GM23338 (cell line): ENCODE measurements around the gene MDH1. TPM values are rescaled to one million over a fixed set of nuclear protein-coding genes. Genes with fewer than 3 reads are reported as not detected.

Source experiments
- ATAC-seq: fragments of 200-7000 bp; cut with Tn5 transposase; 3 replicates; pipeline ENCODE4 v1.9.1; 2020
- DNase-seq: peaks from one replicate; pipeline ENCODE4 v3.0.0-alpha.2; 2015; ENCODE audit warnings: low spot score
- H2AFZ ChIP-seq: fragments of 200-600 bp; sonication (generic); 2 replicates; pipeline ENCODE4 v1.8.0; 2016; ENCODE audit warnings: antibody characterized with exemption, mild to moderate bottlenecking, moderate library complexity
- H3F3A ChIP-seq: fragments of 200-600 bp; sonication (generic); replicated peaks from 2 replicates; pipeline ENCODE4 v1.8.0; 2017; ENCODE audit warnings: antibody characterized with exemption, mixed run types, low read depth
- H3K27ac ChIP-seq: fragments of 200-600 bp; sonication (generic); 2 replicates; pipeline ENCODE4 v1.6.1; 2016; ENCODE audit warnings: low read depth
- H3K27me3 ChIP-seq: fragments of 200-600 bp; sonication (generic); 2 replicates; pipeline ENCODE4 v1.8.0; 2016; ENCODE audit warnings: mild to moderate bottlenecking, mixed run types, moderate library complexity; ENCODE audit not compliant: insufficient read depth
- H3K36me3 ChIP-seq: fragments of 200-600 bp; sonication (generic); 2 replicates; pipeline ENCODE4 v1.8.0; 2016; ENCODE audit warnings: mild to moderate bottlenecking; ENCODE audit not compliant: insufficient read depth
- H3K4me1 ChIP-seq: fragments of 200-600 bp; sonication (generic); 2 replicates; pipeline ENCODE4 v1.8.0; 2016; ENCODE audit warnings: mild to moderate bottlenecking, moderate library complexity; ENCODE audit not compliant: insufficient read depth
- H3K4me2 ChIP-seq: fragments of 200-600 bp; sonication (generic); 2 replicates; pipeline ENCODE4 v1.7.1; 2017; ENCODE audit warnings: mixed run types
- H3K4me3 ChIP-seq: fragments of 200-600 bp; sonication (generic); 2 replicates; pipeline ENCODE4 v1.6.1; 2016; ENCODE audit warnings: mixed run types
- H3K79me2 ChIP-seq: fragments of 200-600 bp; sonication (generic); replicated peaks from 2 replicates; pipeline ENCODE4 v1.8.0; 2017; ENCODE audit warnings: mild to moderate bottlenecking; ENCODE audit not compliant: insufficient read depth
- H3K9me2 ChIP-seq: fragments of 200-600 bp; sonication (generic); 2 replicates; pipeline ENCODE4 v1.8.0; 2017; ENCODE audit not compliant: insufficient read depth
- H4K20me1 ChIP-seq: fragments of 200-600 bp; sonication (generic); replicated peaks from 2 replicates; pipeline ENCODE4 v1.8.0; 2017; ENCODE audit warnings: mild to moderate bottlenecking; ENCODE audit not compliant: insufficient read depth
- H3K27ac Mint-ChIP-seq: 2 replicates; pipeline ENCODE4 v1.8.0; 2020; ENCODE audit warnings: inconsistent platforms, mild to moderate bottlenecking, moderate library complexity, mixed read lengths
- H3K27me3 Mint-ChIP-seq: 3 replicates; pipeline ENCODE4 v1.8.0; 2022; ENCODE audit warnings: low read depth, mild to moderate bottlenecking, moderate library complexity, mixed read lengths, inconsistent platforms; ENCODE audit not compliant: insufficient read depth, poor library complexity
- H3K36me3 Mint-ChIP-seq: 3 replicates; pipeline ENCODE4 v1.8.0; 2021; ENCODE audit warnings: low read depth, mild to moderate bottlenecking, inconsistent platforms, moderate library complexity, mixed read lengths
- H3K4me1 Mint-ChIP-seq: 3 replicates; pipeline ENCODE4 v1.8.0; 2020; ENCODE audit warnings: mild to moderate bottlenecking, inconsistent platforms, mixed read lengths
- H3K4me3 Mint-ChIP-seq: 3 replicates; pipeline ENCODE4 v1.8.0; 2021; ENCODE audit warnings: moderate library complexity, mild to moderate bottlenecking, inconsistent platforms, mixed read lengths
- H3K9me3 Mint-ChIP-seq: 3 replicates; pipeline ENCODE4 v1.8.0; 2020; ENCODE audit warnings: moderate library complexity, mild to moderate bottlenecking, inconsistent platforms, mixed read lengths
- CREB1 ChIP-seq: fragments of 250-450 bp; sonication (Bioruptor Pico); IDR thresholded peaks from 2 replicates; pipeline ENCODE4 v1.5.0; 2020; ENCODE audit warnings: low read depth, mild to moderate bottlenecking, moderate library complexity
- EZH2 ChIP-seq: fragments of 200-600 bp; sonication (generic); IDR thresholded peaks from one replicate; pipeline ENCODE4 v1.8.0; 2017; ENCODE audit warnings: antibody characterized with exemption, mild to moderate bottlenecking, low read depth; ENCODE audit not compliant: unreplicated experiment
- EZH2phosphoT487 ChIP-seq: fragments of 200-600 bp; sonication (generic); IDR thresholded peaks from one replicate; pipeline ENCODE4 v1.8.1; 2018; ENCODE audit warnings: antibody characterized with exemption; ENCODE audit not compliant: unreplicated experiment
- JUNB ChIP-seq: IDR thresholded peaks from one replicate; pipeline ENCODE4 v1.6.1; 2016; ENCODE audit warnings: antibody characterized with exemption; ENCODE audit not compliant: unreplicated experiment
- NANOG ChIP-seq: IDR thresholded peaks from 2 replicates; pipeline ENCODE4 v1.6.1; 2016; ENCODE audit warnings: antibody characterized with exemption, borderline replicate concordance
- POLR2AphosphoS5 ChIP-seq: IDR thresholded peaks from 2 replicates; pipeline ENCODE4 v1.6.1; 2016; ENCODE audit warnings: antibody characterized with exemption, low read depth
- STAT1 ChIP-seq: IDR thresholded peaks from one replicate; pipeline ENCODE4 v1.6.1; 2016; ENCODE audit warnings: antibody characterized with exemption; ENCODE audit not compliant: unreplicated experiment
- ZNF114 ChIP-seq: fragments of 250-450 bp; sonication (Bioruptor Pico); IDR thresholded peaks from 2 replicates; pipeline ENCODE4 v1.5.0; 2020; ENCODE audit warnings: mild to moderate bottlenecking, moderate library complexity
- polyA plus RNA-seq: library from polyadenylated mRNA; unstranded; fragments of >200 nt; fragmentation: Nextera tagmentation; extraction: Ambion mirVana; gene quantifications from 2 replicates; pipeline ENCODE4 v1.2.1, GENCODE V29; 2016
- total RNA-seq: library from RNA; depleted of rRNA; stranded (reverse); fragments of >200 nt; shearing (Covaris generic); gene quantifications from 2 replicates; pipeline ENCODE4 v1.2.3, GENCODE V29; 2014
- TF ChIP-seq, protein P1 (sequence below), 2 experiments: fragments of 200-600 bp in 1 of 2; sonication (generic) in 1 of 2; conservative IDR thresholded peaks; 2 replicates each; pipeline versions ENCODE4 v1.5.1 to v1.6.1; 2016 to 2017; ENCODE audit warnings: antibody characterized with exemption in 2 of 2, low read depth in 2 of 2, mild to moderate bottlenecking in 2 of 2, moderate library complexity in 1 of 2
- TF ChIP-seq, protein P2 (sequence below): fragments of 250-450 bp; sonication (Bioruptor Pico); IDR thresholded peaks from 2 replicates; pipeline ENCODE4 v1.5.0; 2020; ENCODE audit warnings: mild to moderate bottlenecking, moderate library complexity
- TF ChIP-seq, protein P3 (sequence below): IDR thresholded peaks from one replicate; pipeline ENCODE4 v1.6.1; 2018; ENCODE audit warnings: antibody characterized with exemption; ENCODE audit not compliant: unreplicated experiment

The MDH1 gene
- total and polyA plus RNA-seq, 2 experiments from 2014 or later: 275 to 503 TPM

DNA sequence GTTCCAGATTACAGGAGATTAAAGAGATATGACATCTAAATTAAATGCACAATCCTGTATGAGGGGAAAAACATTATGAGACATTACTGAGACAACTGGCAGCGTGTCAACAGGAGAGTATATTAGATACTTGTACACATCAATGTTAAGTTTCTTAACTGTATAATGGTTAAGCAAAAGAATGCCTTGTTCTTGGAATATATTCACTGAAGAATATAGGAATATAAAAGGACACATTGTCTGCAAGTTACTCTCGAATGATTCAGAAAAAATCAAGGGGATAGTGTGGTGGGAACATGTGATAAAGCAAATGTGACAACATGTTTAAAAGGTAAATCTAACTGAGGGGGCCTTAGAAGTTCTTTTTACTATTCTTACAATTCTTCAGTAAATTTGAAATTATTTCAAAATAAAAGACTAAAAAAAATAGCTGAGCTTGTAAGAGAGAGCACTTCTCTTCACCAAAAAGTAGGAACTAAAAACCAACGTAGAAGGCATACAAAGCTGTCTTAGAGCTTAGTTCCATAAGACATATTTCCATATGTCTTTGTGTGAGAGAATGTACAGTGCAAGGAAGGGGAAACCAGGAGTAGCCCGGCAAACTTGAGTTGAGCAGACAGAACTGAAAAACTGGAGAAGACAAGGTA, 8.0 kb upstream of the MDH1 start:
- Histone ChIP-seq H3K27ac (no peak overlapping the region), H3K27me3 (no peaks in the 10 kb centered on the region), H3K4me3 (no peak overlapping the region), H3K9me2 (no peaks in the 10 kb centered on the region), H3K36me3 (no peaks in the 10 kb centered on the region), H4K20me1 (no peaks in the 10 kb centered on the region), H3K4me1 (no peaks in the 10 kb centered on the region), H3K79me2 (peaks cover 86% of the 10 kb centered on the region), H3F3A (no peaks in the 10 kb centered on the region), H3K4me2 (no peak overlapping the region), H2AFZ (no peak overlapping the region)
- Mint-ChIP-seq H3K36me3 (peaks cover 8% of the 10 kb centered on the region; the same call in 2 of the 3 replicates), H3K9me3 (no peaks in the 10 kb centered on the region), H3K4me3 (no peak overlapping the region), H3K27me3 (peaks cover 7% of the 10 kb centered on the region), H3K27ac (peak overlapping the region; percentile 78), H3K4me1 (peaks cover 43% of the 10 kb centered on the region)
- ATAC-seq: no peak
- no peak for DNase-seq
- TF ChIP-seq, protein P1, sequence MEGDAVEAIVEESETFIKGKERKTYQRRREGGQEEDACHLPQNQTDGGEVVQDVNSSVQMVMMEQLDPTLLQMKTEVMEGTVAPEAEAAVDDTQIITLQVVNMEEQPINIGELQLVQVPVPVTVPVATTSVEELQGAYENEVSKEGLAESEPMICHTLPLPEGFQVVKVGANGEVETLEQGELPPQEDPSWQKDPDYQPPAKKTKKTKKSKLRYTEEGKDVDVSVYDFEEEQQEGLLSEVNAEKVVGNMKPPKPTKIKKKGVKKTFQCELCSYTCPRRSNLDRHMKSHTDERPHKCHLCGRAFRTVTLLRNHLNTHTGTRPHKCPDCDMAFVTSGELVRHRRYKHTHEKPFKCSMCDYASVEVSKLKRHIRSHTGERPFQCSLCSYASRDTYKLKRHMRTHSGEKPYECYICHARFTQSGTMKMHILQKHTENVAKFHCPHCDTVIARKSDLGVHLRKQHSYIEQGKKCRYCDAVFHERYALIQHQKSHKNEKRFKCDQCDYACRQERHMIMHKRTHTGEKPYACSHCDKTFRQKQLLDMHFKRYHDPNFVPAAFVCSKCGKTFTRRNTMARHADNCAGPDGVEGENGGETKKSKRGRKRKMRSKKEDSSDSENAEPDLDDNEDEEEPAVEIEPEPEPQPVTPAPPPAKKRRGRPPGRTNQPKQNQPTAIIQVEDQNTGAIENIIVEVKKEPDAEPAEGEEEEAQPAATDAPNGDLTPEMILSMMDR (conservative IDR thresholded peaks at IDR 0.05; ENCODE audit: low read depth in 2 of 2): no peak
- no peak for TF ChIP-seq POLR2AphosphoS5
- TF ChIP-seq, protein P2, sequence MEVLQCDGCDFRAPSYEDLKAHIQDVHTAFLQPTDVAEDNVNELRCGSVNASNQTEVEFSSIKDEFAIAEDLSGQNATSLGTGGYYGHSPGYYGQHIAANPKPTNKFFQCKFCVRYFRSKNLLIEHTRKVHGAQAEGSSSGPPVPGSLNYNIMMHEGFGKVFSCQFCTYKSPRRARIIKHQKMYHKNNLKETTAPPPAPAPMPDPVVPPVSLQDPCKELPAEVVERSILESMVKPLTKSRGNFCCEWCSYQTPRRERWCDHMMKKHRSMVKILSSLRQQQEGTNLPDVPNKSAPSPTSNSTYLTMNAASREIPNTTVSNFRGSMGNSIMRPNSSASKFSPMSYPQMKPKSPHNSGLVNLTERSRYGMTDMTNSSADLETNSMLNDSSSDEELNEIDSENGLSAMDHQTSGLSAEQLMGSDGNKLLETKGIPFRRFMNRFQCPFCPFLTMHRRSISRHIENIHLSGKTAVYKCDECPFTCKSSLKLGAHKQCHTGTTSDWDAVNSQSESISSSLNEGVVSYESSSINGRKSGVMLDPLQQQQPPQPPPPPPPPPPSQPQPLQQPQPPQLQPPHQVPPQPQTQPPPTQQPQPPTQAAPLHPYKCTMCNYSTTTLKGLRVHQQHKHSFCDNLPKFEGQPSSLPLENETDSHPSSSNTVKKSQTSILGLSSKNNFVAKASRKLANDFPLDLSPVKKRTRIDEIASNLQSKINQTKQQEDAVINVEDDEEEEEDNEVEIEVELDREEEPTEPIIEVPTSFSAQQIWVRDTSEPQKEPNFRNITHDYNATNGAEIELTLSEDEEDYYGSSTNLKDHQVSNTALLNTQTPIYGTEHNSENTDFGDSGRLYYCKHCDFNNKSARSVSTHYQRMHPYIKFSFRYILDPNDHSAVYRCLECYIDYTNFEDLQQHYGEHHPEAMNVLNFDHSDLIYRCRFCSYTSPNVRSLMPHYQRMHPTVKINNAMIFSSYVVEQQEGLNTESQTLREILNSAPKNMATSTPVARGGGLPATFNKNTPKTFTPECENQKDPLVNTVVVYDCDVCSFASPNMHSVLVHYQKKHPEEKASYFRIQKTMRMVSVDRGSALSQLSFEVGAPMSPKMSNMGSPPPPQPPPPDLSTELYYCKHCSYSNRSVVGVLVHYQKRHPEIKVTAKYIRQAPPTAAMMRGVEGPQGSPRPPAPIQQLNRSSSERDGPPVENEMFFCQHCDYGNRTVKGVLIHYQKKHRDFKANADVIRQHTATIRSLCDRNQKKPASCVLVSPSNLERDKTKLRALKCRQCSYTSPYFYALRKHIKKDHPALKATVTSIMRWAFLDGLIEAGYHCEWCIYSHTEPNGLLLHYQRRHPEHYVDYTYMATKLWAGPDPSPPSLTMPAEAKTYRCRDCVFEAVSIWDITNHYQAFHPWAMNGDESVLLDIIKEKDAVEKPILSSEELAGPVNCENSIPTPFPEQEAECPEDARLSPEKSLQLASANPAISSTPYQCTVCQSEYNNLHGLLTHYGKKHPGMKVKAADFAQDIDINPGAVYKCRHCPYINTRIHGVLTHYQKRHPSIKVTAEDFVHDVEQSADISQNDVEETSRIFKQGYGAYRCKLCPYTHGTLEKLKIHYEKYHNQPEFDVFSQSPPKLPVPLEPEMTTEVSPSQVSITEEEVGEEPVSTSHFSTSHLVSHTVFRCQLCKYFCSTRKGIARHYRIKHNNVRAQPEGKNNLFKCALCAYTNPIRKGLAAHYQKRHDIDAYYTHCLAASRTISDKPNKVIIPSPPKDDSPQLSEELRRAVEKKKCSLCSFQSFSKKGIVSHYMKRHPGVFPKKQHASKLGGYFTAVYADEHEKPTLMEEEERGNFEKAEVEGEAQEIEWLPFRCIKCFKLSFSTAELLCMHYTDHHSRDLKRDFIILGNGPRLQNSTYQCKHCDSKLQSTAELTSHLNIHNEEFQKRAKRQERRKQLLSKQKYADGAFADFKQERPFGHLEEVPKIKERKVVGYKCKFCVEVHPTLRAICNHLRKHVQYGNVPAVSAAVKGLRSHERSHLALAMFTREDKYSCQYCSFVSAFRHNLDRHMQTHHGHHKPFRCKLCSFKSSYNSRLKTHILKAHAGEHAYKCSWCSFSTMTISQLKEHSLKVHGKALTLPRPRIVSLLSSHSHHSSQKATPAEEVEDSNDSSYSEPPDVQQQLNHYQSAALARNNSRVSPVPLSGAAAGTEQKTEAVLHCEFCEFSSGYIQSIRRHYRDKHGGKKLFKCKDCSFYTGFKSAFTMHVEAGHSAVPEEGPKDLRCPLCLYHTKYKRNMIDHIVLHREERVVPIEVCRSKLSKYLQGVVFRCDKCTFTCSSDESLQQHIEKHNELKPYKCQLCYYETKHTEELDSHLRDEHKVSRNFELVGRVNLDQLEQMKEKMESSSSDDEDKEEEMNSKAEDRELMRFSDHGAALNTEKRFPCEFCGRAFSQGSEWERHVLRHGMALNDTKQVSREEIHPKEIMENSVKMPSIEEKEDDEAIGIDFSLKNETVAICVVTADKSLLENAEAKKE (CRISPR knock-in tag): no peak
- no peak for TF ChIP-seq JUNB
- no peak for TF ChIP-seq EZH2phosphoT487
- no peak for TF ChIP-seq EZH2
- no peak for TF ChIP-seq STAT1
- TF ChIP-seq NANOG: no peak
- TF ChIP-seq, protein P3, sequence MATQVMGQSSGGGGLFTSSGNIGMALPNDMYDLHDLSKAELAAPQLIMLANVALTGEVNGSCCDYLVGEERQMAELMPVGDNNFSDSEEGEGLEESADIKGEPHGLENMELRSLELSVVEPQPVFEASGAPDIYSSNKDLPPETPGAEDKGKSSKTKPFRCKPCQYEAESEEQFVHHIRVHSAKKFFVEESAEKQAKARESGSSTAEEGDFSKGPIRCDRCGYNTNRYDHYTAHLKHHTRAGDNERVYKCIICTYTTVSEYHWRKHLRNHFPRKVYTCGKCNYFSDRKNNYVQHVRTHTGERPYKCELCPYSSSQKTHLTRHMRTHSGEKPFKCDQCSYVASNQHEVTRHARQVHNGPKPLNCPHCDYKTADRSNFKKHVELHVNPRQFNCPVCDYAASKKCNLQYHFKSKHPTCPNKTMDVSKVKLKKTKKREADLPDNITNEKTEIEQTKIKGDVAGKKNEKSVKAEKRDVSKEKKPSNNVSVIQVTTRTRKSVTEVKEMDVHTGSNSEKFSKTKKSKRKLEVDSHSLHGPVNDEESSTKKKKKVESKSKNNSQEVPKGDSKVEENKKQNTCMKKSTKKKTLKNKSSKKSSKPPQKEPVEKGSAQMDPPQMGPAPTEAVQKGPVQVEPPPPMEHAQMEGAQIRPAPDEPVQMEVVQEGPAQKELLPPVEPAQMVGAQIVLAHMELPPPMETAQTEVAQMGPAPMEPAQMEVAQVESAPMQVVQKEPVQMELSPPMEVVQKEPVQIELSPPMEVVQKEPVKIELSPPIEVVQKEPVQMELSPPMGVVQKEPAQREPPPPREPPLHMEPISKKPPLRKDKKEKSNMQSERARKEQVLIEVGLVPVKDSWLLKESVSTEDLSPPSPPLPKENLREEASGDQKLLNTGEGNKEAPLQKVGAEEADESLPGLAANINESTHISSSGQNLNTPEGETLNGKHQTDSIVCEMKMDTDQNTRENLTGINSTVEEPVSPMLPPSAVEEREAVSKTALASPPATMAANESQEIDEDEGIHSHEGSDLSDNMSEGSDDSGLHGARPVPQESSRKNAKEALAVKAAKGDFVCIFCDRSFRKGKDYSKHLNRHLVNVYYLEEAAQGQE: no peak
- TF ChIP-seq CREB1: no peak
- no peak for TF ChIP-seq ZNF114
